GM23338 (cell line): Measurements from ENCODE around the gene KNL1.

Experiments used
- CREB1 ChIP-seq: fragments of 250-450 bp; sonication (Bioruptor Pico); IDR thresholded peaks from 2 replicates; pipeline ENCODE4 v1.5.0; 2020; ENCODE audit warnings: low read depth, mild to moderate bottlenecking, moderate library complexity
- EZH2 ChIP-seq: fragments of 200-600 bp; sonication (generic); IDR thresholded peaks from one replicate; pipeline ENCODE4 v1.8.0; 2017; ENCODE audit warnings: antibody characterized with exemption, mild to moderate bottlenecking, low read depth; ENCODE audit not compliant: unreplicated experiment
- EZH2phosphoT487 ChIP-seq: fragments of 200-600 bp; sonication (generic); IDR thresholded peaks from one replicate; pipeline ENCODE4 v1.8.1; 2018; ENCODE audit warnings: antibody characterized with exemption; ENCODE audit not compliant: unreplicated experiment
- JUNB ChIP-seq: IDR thresholded peaks from one replicate; pipeline ENCODE4 v1.6.1; 2016; ENCODE audit warnings: antibody characterized with exemption; ENCODE audit not compliant: unreplicated experiment
- NANOG ChIP-seq: IDR thresholded peaks from 2 replicates; pipeline ENCODE4 v1.6.1; 2016; ENCODE audit warnings: antibody characterized with exemption, borderline replicate concordance
- POLR2AphosphoS5 ChIP-seq: IDR thresholded peaks from 2 replicates; pipeline ENCODE4 v1.6.1; 2016; ENCODE audit warnings: antibody characterized with exemption, low read depth
- STAT1 ChIP-seq: IDR thresholded peaks from one replicate; pipeline ENCODE4 v1.6.1; 2016; ENCODE audit warnings: antibody characterized with exemption; ENCODE audit not compliant: unreplicated experiment
- ZNF114 ChIP-seq: fragments of 250-450 bp; sonication (Bioruptor Pico); IDR thresholded peaks from 2 replicates; pipeline ENCODE4 v1.5.0; 2020; ENCODE audit warnings: mild to moderate bottlenecking, moderate library complexity
- ZNF331 ChIP-seq: fragments of 250-450 bp; sonication (Bioruptor Pico); IDR thresholded peaks from 2 replicates; pipeline ENCODE4 v1.5.0; 2020; ENCODE audit warnings: low read depth, mild to moderate bottlenecking, moderate library complexity
- TF ChIP-seq, protein P1 (sequence below), 2 experiments: fragments of 200-600 bp in 1 of 2; sonication (generic) in 1 of 2; conservative IDR thresholded peaks; 2 replicates each; pipeline versions ENCODE4 v1.5.1 to v1.6.1; 2016 to 2017; ENCODE audit warnings: antibody characterized with exemption in 2 of 2, low read depth in 2 of 2, mild to moderate bottlenecking in 2 of 2, moderate library complexity in 1 of 2
- TF ChIP-seq, protein P2 (sequence below): IDR thresholded peaks from one replicate; pipeline ENCODE4 v1.6.1; 2018; ENCODE audit warnings: antibody characterized with exemption; ENCODE audit not compliant: unreplicated experiment
- TF ChIP-seq, protein P3 (sequence below): IDR thresholded peaks from 2 replicates; pipeline ENCODE4 v1.6.1; 2016; ENCODE audit warnings: antibody characterized with exemption

DNA sequence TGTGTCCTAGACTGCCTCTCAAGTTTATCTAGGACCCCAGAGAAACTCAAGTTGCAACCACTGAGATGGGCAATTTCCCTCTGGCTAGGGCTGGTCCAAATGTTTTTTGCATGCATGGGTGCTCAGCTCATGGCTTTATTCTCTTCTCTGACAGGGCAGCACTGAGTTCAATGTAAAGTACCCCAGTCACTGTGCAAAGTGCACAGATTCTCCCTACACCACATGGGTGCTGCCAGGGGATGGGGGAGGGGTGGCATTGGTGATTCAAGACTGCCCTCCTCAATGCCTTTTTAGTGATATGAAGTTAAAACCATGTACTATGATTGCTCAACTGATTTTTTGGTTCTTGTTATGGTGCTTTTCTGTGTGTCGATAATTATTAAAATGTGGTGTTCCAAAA, 86.1 kb downstream of the KNL1 start:
- TF ChIP-seq POLR2AphosphoS5 (no peak), EZH2 (no peak), CREB1 (CRISPR knock-in tag) (no peak), ZNF114 (CRISPR knock-in tag) (no peak), EZH2phosphoT487 (no peak), STAT1 (no peak), JUNB (no peak), NANOG (no peak), ZNF331 (CRISPR knock-in tag) (no peak)
- TF ChIP-seq, protein P1, sequence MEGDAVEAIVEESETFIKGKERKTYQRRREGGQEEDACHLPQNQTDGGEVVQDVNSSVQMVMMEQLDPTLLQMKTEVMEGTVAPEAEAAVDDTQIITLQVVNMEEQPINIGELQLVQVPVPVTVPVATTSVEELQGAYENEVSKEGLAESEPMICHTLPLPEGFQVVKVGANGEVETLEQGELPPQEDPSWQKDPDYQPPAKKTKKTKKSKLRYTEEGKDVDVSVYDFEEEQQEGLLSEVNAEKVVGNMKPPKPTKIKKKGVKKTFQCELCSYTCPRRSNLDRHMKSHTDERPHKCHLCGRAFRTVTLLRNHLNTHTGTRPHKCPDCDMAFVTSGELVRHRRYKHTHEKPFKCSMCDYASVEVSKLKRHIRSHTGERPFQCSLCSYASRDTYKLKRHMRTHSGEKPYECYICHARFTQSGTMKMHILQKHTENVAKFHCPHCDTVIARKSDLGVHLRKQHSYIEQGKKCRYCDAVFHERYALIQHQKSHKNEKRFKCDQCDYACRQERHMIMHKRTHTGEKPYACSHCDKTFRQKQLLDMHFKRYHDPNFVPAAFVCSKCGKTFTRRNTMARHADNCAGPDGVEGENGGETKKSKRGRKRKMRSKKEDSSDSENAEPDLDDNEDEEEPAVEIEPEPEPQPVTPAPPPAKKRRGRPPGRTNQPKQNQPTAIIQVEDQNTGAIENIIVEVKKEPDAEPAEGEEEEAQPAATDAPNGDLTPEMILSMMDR (conservative IDR thresholded peaks at IDR 0.05; ENCODE audit: low read depth in 2 of 2): no peak
- TF ChIP-seq, protein P2, sequence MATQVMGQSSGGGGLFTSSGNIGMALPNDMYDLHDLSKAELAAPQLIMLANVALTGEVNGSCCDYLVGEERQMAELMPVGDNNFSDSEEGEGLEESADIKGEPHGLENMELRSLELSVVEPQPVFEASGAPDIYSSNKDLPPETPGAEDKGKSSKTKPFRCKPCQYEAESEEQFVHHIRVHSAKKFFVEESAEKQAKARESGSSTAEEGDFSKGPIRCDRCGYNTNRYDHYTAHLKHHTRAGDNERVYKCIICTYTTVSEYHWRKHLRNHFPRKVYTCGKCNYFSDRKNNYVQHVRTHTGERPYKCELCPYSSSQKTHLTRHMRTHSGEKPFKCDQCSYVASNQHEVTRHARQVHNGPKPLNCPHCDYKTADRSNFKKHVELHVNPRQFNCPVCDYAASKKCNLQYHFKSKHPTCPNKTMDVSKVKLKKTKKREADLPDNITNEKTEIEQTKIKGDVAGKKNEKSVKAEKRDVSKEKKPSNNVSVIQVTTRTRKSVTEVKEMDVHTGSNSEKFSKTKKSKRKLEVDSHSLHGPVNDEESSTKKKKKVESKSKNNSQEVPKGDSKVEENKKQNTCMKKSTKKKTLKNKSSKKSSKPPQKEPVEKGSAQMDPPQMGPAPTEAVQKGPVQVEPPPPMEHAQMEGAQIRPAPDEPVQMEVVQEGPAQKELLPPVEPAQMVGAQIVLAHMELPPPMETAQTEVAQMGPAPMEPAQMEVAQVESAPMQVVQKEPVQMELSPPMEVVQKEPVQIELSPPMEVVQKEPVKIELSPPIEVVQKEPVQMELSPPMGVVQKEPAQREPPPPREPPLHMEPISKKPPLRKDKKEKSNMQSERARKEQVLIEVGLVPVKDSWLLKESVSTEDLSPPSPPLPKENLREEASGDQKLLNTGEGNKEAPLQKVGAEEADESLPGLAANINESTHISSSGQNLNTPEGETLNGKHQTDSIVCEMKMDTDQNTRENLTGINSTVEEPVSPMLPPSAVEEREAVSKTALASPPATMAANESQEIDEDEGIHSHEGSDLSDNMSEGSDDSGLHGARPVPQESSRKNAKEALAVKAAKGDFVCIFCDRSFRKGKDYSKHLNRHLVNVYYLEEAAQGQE: no peak
- TF ChIP-seq, protein P3, sequence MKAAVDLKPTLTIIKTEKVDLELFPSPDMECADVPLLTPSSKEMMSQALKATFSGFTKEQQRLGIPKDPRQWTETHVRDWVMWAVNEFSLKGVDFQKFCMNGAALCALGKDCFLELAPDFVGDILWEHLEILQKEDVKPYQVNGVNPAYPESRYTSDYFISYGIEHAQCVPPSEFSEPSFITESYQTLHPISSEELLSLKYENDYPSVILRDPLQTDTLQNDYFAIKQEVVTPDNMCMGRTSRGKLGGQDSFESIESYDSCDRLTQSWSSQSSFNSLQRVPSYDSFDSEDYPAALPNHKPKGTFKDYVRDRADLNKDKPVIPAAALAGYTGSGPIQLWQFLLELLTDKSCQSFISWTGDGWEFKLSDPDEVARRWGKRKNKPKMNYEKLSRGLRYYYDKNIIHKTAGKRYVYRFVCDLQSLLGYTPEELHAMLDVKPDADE: no peak
